Neural cell (in vitro differentiated cells): Measurements from ENCODE around the gene GPX3. TPM values are rescaled to one million over a fixed set of nuclear protein-coding genes. Genes with fewer than 3 reads are reported as not detected.

Experiments used
- H2AFZ ChIP-seq: fragments of 200-600, 300-800 bp; sonication (generic), shearing (Covaris generic); 2 replicates; pipeline ENCODE4 v1.6.0; 2014; ENCODE audit warnings: low read depth, mild to moderate bottlenecking, antibody characterized with exemption, low read length, moderate library complexity
- H3F3A ChIP-seq: fragments of 200-600 bp; shearing (Covaris generic); 2 replicates; pipeline ENCODE4 v1.6.1; 2016; ENCODE audit warnings: mild to moderate bottlenecking, moderate library complexity, mixed read lengths, antibody characterized with exemption, low read length; ENCODE audit not compliant: insufficient read depth, poor library complexity, severe bottlenecking
- H3K27ac ChIP-seq: fragments of 200-600, 300-800 bp; sonication (generic), shearing (Covaris generic); 2 replicates; pipeline ENCODE4 v1.5.1; 2014; ENCODE audit warnings: mild to moderate bottlenecking, low read length, moderate library complexity
- H3K27me3 ChIP-seq: fragments of 300-800, 200-600 bp; sonication (generic), shearing (Covaris generic); 2 replicates; pipeline ENCODE4 v1.6.0; 2014; ENCODE audit warnings: mild to moderate bottlenecking, low read depth, low read length, moderate library complexity; ENCODE audit not compliant: insufficient read depth
- H3K36me3 ChIP-seq: fragments of 300-800, 200-600 bp; sonication (generic), shearing (Covaris generic); 2 replicates; pipeline ENCODE4 v1.5.1; 2014; ENCODE audit warnings: mild to moderate bottlenecking, antibody characterized with exemption, low read length, moderate library complexity; ENCODE audit not compliant: insufficient read depth
- H3K4me2 ChIP-seq: fragments of 300-800, 200-600 bp; sonication (generic), shearing (Covaris generic); 2 replicates; pipeline ENCODE4 v1.6.0; 2014; ENCODE audit warnings: mild to moderate bottlenecking, low read length
- H3K4me3 ChIP-seq: fragments of 300-800, 200-600 bp; sonication (generic), shearing (Covaris generic); 2 replicates; pipeline ENCODE4 v1.5.1; 2014; ENCODE audit warnings: mild to moderate bottlenecking, low read length, moderate library complexity
- H3K79me2 ChIP-seq: fragments of 200-600 bp; shearing (Covaris generic); replicated peaks from 2 replicates; pipeline ENCODE4 v1.6.0; 2014; ENCODE audit warnings: mild to moderate bottlenecking, low read length, moderate library complexity; ENCODE audit not compliant: insufficient read depth
- H3K9ac ChIP-seq: fragments of 300-800, 200-600 bp; sonication (generic), shearing (Covaris generic); 2 replicates; pipeline ENCODE4 v1.6.1; 2016; ENCODE audit warnings: mild to moderate bottlenecking, low read length, mixed read lengths
- H3K9me2 ChIP-seq: fragments of 200-600 bp; shearing (Covaris generic); 2 replicates; pipeline ENCODE4 v1.6.1; 2016; ENCODE audit warnings: mild to moderate bottlenecking, low read length, mixed read lengths; ENCODE audit not compliant: insufficient read depth
- H3K9me3 ChIP-seq: fragments of 200-600, 300-800 bp; sonication (generic), shearing (Covaris generic); 2 replicates; pipeline ENCODE4 v1.6.1; 2016; ENCODE audit warnings: mild to moderate bottlenecking, mixed run types, low read length, moderate library complexity, mixed read lengths
- H4K20me1 ChIP-seq: fragments of 200-600 bp; shearing (Covaris generic); 2 replicates; pipeline ENCODE4 v1.6.1; 2016; ENCODE audit warnings: mild to moderate bottlenecking, mixed run types; ENCODE audit not compliant: insufficient read depth
- CTCF ChIP-seq: fragments of 450-650 bp; IDR thresholded peaks from 2 replicates; pipeline ENCODE4 v1.5.1; 2014; ENCODE audit warnings: antibody characterized with exemption, mild to moderate bottlenecking, moderate library complexity; ENCODE audit not compliant: poor library complexity, severe bottlenecking
- EP300 ChIP-seq: fragments of 450-650 bp; conservative IDR thresholded peaks from 2 replicates; pipeline ENCODE4 v1.6.1; 2014; ENCODE audit warnings: antibody characterized with exemption, mild to moderate bottlenecking, moderate library complexity; ENCODE audit not compliant: poor library complexity, severe bottlenecking
- EZH2 ChIP-seq: fragments of 200-600, 300-800 bp; shearing (Covaris generic), sonication (generic); IDR thresholded peaks from 2 replicates; pipeline ENCODE4 v1.6.1; 2014; ENCODE audit warnings: antibody characterized with exemption, low read length, borderline replicate concordance, mild to moderate bottlenecking; ENCODE audit not compliant: insufficient read depth, poor library complexity, severe bottlenecking
- MXI1 ChIP-seq: fragments of 450-650 bp; conservative IDR thresholded peaks from 2 replicates; pipeline ENCODE4 v1.6.1; 2014; ENCODE audit warnings: antibody characterized with exemption, mild to moderate bottlenecking; ENCODE audit not compliant: poor library complexity, severe bottlenecking
- POLR2AphosphoS5 ChIP-seq: IDR thresholded peaks from 2 replicates; pipeline ENCODE4 v1.6.1; 2012
- RAD21 ChIP-seq: fragments of 450-650 bp; conservative IDR thresholded peaks from 2 replicates; pipeline ENCODE4 v1.6.1; 2014; ENCODE audit warnings: antibody characterized with exemption, mild to moderate bottlenecking, moderate library complexity
- REST ChIP-seq: IDR thresholded peaks from 2 replicates; pipeline ENCODE4 v1.6.1; 2012; ENCODE audit warnings: borderline replicate concordance
- SMC3 ChIP-seq: fragments of 450-650 bp; conservative IDR thresholded peaks from 2 replicates; pipeline ENCODE4 v1.6.1; 2014; ENCODE audit warnings: antibody characterized with exemption, mild to moderate bottlenecking, moderate library complexity; ENCODE audit not compliant: poor library complexity
- TAF1 ChIP-seq: IDR thresholded peaks from 2 replicates; pipeline ENCODE4 v1.6.1; 2012; ENCODE audit warnings: low read depth
- polyA plus RNA-seq: library from polyadenylated mRNA; depleted of rRNA; stranded (reverse); fragments of >200 nt; gene quantifications from 2 replicates; pipeline ENCODE4 v1.2.3, GENCODE V29; 2014

GPX3 gene
- polyA plus RNA-seq, 1 donor from 2014 or later: 4.0 TPM

- H3K4me2 ChIP-seq: no peak overlapping the region
- H3K27me3 ChIP-seq: no peaks in the 10 kb centered on the region
- no peaks in the 10 kb centered on the region for H4K20me1 ChIP-seq
- no peaks in the 10 kb centered on the region for H3K36me3 ChIP-seq
- no peak overlapping the region for H3K4me3 ChIP-seq
- no peaks in the 10 kb centered on the region for H3K9me3 ChIP-seq
- H3K79me2 ChIP-seq: no peaks in the 10 kb centered on the region
- H3F3A ChIP-seq: no peaks in the 10 kb centered on the region
- H3K27ac ChIP-seq: no peak overlapping the region
- no peak for TF ChIP-seq EP300
- TF ChIP-seq SMC3: no peak
- no peak for TF ChIP-seq POLR2AphosphoS5
- TF ChIP-seq MXI1: no peak
- no peak for TF ChIP-seq CTCF
- no peak for TF ChIP-seq EZH2
- TF ChIP-seq RAD21: no peak
- TF ChIP-seq TAF1: no peak
- no peak for TF ChIP-seq REST
- no peak overlapping the region for H2AFZ ChIP-seq
- no peak overlapping the region for H3K9ac ChIP-seq
- H3K9me2 ChIP-seq: no peaks in the 10 kb centered on the region
These were observed 18.0 kb downstream of the GPX3 start for GRCh38 chr5:151038412-151038745.

GRCh38 chr5:151038801-151039238, 18.4 kb downstream of the GPX3 start:
- Histone ChIP-seq H3K9me2 (no peaks in the 10 kb centered on the region), H3K9me3 (no peaks in the 10 kb centered on the region), H3K9ac (no peak overlapping the region), H3K79me2 (no peaks in the 10 kb centered on the region), H3K36me3 (no peaks in the 10 kb centered on the region), H2AFZ (no peak overlapping the region), H3K27ac (no peak overlapping the region), H4K20me1 (no peaks in the 10 kb centered on the region), H3F3A (no peaks in the 10 kb centered on the region), H3K27me3 (no peaks in the 10 kb centered on the region), H3K4me3 (no peak overlapping the region), H3K4me2 (no peak overlapping the region)
- TF ChIP-seq TAF1: no peak
- no peak for TF ChIP-seq EZH2
- no peak for TF ChIP-seq MXI1
- no peak for TF ChIP-seq REST
- TF ChIP-seq EP300: no peak
- TF ChIP-seq SMC3: no peak
- no peak for TF ChIP-seq POLR2AphosphoS5
- TF ChIP-seq CTCF: no peak
- no peak for TF ChIP-seq RAD21
